GM19023 (cell line): ENCODE measurements around the gene FRAS1.
"Not testable (repeated sequence)": the region's sequence is repeated elsewhere in the genome, so short reads cannot be mapped to it uniquely, and the experiment has no call there.

Experiments
- ATAC-seq: cut with Tn5 transposase; IDR thresholded peaks from one replicate; pipeline ENCODE4 v1.9.1; 2021; ENCODE audit warnings: mild to moderate bottlenecking, moderate library complexity; ENCODE audit not compliant: unreplicated experiment

The FRAS1 gene

GRCh38 chr4:78483811-78484210 lies 426.7 kb downstream of the FRAS1 start:
- no peak for ATAC-seq

- no peak for ATAC-seq
Observed at GRCh38 chr4:78484574-78484973, 427.5 kb downstream of the FRAS1 start.

- no peak for ATAC-seq
Observed at GRCh38 chr4:78493731-78494130, 436.6 kb downstream of the FRAS1 start.

- ATAC-seq = no peak
Observed at GRCh38 chr4:78496021-78496643, 439.0 kb downstream of the FRAS1 start.

GRCh38 chr4:78506260-78506659 lies 449.1 kb downstream of the FRAS1 start:
- ATAC-seq = not testable (repeated sequence)

GRCh38 chr4:78509043-78509442 lies 451.9 kb downstream of the FRAS1 start:
- ATAC-seq = no peak

- no peak for ATAC-seq
Observed at GRCh38 chr4:78510108-78510507, 453.0 kb downstream of the FRAS1 start.

GRCh38 chr4:78510681-78511080 lies 453.6 kb downstream of the FRAS1 start:
- no peak for ATAC-seq

- ATAC-seq = no peak
Observed at GRCh38 chr4:78512357-78512920, 455.3 kb downstream of the FRAS1 start.

- ATAC-seq = no peak
Observed at GRCh38 chr4:78513411-78513975, 456.4 kb downstream of the FRAS1 start.

GRCh38 chr4:78517050-78517652 lies 460.0 kb downstream of the FRAS1 start:
- no peak for ATAC-seq

- ATAC-seq = no peak
Observed at GRCh38 chr4:78518561-78518960, 461.4 kb downstream of the FRAS1 start.

- ATAC-seq = no peak
Observed at GRCh38 chr4:78519962-78520361, 462.8 kb downstream of the FRAS1 start.

GRCh38 chr4:78520808-78521226 lies 463.7 kb downstream of the FRAS1 start:
- ATAC-seq = no peak

GRCh38 chr4:78524009-78524408 lies 466.9 kb downstream of the FRAS1 start:
- no peak for ATAC-seq

- ATAC-seq = no peak
Observed at GRCh38 chr4:78525559-78525958, 468.4 kb downstream of the FRAS1 start.

GRCh38 chr4:78527103-78527502 lies 470.0 kb downstream of the FRAS1 start:
- ATAC-seq = no peak

GRCh38 chr4:78527555-78527954 lies 470.4 kb downstream of the FRAS1 start:
- no peak for ATAC-seq

GRCh38 chr4:78528327-78528726 lies 471.2 kb downstream of the FRAS1 start:
- no peak for ATAC-seq

GRCh38 chr4:78529569-78530209 lies 472.6 kb downstream of the FRAS1 start:
- no peak for ATAC-seq

GRCh38 chr4:78532046-78532445 lies 474.9 kb downstream of the FRAS1 start:
- no peak for ATAC-seq

GRCh38 chr4:78533854-78534253 lies 476.7 kb downstream of the FRAS1 start:
- no peak for ATAC-seq
